ENCODE measurements around the gene ANKRD55.

DNA sequence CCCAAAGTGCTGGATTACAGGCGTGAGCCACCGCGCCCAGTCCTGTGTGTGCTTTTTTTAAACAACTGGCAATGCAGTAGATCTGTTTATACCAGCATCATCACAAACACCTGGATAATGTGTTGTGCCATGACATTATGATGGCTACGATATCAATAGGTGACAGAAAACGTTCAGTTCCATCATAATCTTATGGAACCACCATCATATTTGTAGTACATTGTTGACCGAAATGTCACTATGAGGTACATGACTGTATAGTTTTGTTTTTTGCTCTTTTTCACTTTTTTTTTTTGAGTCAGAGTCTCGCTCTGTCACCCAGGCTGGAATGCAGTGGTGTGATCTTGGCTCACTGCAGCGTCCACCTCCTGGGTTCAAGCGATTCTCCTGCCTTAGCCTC is 24.4 kb downstream of the ANKRD55 start:
- TF ChIP-seq, protein P1, sequence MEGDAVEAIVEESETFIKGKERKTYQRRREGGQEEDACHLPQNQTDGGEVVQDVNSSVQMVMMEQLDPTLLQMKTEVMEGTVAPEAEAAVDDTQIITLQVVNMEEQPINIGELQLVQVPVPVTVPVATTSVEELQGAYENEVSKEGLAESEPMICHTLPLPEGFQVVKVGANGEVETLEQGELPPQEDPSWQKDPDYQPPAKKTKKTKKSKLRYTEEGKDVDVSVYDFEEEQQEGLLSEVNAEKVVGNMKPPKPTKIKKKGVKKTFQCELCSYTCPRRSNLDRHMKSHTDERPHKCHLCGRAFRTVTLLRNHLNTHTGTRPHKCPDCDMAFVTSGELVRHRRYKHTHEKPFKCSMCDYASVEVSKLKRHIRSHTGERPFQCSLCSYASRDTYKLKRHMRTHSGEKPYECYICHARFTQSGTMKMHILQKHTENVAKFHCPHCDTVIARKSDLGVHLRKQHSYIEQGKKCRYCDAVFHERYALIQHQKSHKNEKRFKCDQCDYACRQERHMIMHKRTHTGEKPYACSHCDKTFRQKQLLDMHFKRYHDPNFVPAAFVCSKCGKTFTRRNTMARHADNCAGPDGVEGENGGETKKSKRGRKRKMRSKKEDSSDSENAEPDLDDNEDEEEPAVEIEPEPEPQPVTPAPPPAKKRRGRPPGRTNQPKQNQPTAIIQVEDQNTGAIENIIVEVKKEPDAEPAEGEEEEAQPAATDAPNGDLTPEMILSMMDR (IDR thresholded peaks at IDR 0.05; ENCODE audit: low read depth, low read length, missing input control) = no peak
- TF ChIP-seq YY1 (IDR thresholded peaks at IDR 0.05) (no peak), RAD21 (IDR thresholded peaks at IDR 0.05) (no peak), RXRA (IDR thresholded peaks at IDR 0.05) (no peak), NR2F2 (IDR thresholded peaks at IDR 0.05) (no peak)
- TF ChIP-seq, protein P2, sequence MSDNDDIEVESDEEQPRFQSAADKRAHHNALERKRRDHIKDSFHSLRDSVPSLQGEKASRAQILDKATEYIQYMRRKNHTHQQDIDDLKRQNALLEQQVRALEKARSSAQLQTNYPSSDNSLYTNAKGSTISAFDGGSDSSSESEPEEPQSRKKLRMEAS (IDR thresholded peaks at IDR 0.05) = no peak
